ENCODE measurements around the gene ASTL. TPM values are rescaled to one million over a fixed set of nuclear protein-coding genes. Genes with fewer than 3 reads are reported as not detected.

The ASTL gene
- total and polyA plus RNA-seq, 9 of the 15 experiments (the other 6 are each of a cell fraction or from before 2014, with no cell fraction given), result not detected

DNA sequence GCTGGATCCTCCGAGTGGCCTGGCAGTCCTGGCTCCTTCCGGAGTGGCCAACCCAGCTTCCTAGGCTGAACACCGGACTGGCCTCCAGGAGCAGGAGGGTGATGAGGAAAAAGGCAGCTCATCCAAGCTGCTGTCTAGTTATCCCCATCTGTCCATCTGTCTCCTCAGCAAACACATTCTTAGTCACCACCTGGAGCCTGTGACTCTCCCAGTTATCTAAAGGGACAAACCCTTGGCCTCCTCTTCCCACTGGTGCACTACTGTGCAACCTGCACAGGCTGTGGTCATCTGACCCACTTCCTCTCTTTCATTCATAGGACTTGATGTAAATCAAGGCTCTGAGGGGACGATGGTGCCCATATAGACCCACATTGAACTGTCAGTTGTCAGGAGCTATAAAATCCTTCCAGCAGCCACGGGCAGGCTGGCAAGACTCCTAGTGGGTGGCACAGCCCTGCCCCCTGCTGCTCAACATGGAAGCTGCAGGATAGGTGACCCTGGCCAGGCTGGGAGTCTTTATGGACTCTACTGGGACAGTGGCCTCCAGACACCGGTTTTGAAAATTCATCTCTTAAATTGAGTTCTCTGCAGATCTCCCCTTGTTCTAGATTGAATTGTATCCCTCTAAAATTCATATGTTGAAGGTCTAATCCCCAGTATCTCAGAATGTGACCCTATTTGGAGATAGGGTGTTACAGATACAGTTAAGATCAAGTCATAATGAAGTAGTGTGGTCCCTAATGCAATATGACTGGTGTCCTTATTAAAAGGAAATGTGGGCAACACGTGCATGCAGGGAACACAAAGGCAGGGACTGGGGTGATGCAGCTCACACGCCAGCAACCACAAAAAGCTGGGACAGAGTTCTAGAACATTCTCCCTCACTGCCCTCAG, 36.2 kb upstream of the ASTL start (continued):
- no peak for TF ChIP-seq TAF9B (IDR thresholded peaks at IDR 0.05; ENCODE audit: partially characterized antibody)
- no peak for TF ChIP-seq IRF2 (CRISPR knock-in tag; IDR thresholded peaks at IDR 0.05)
- TF ChIP-seq NCOA4 (IDR thresholded peaks at IDR 0.05; ENCODE audit: partially characterized antibody), result no peak
- TF ChIP-seq TEAD1 (CRISPR knock-in tag; IDR thresholded peaks at IDR 0.05), result no peak
- no peak for TF ChIP-seq RUNX1 (IDR thresholded peaks at IDR 0.05; ENCODE audit: low read depth)
- TF ChIP-seq RFX5 (IDR thresholded peaks at IDR 0.05; ENCODE audit: low read depth, low read length), result no peak
- TF ChIP-seq KDM1A (IDR thresholded peaks at IDR 0.05), result no peak
- no peak for TF ChIP-seq ATF7 (IDR thresholded peaks at IDR 0.05)
- TF ChIP-seq CBFA2T2 (conservative IDR thresholded peaks at IDR 0.05), result peak; percentile 48
- TF ChIP-seq TOE1 (IDR thresholded peaks at IDR 0.05; ENCODE audit: borderline replicate concordance), result peak; percentile 33; the same call in 1 of the 2 replicates
- no peak for TF ChIP-seq TOE1 (CRISPR knock-in tag; IDR thresholded peaks at IDR 0.05; ENCODE audit: borderline replicate concordance, low read depth)
- TF ChIP-seq, protein P1, sequence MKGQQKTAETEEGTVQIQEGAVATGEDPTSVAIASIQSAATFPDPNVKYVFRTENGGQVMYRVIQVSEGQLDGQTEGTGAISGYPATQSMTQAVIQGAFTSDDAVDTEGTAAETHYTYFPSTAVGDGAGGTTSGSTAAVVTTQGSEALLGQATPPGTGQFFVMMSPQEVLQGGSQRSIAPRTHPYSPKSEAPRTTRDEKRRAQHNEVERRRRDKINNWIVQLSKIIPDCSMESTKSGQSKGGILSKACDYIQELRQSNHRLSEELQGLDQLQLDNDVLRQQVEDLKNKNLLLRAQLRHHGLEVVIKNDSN (CRISPR knock-in tag; IDR thresholded peaks at IDR 0.05), result no peak
- no peak for TF ChIP-seq PCBP2 (IDR thresholded peaks at IDR 0.05; ENCODE audit: low read depth, low read length, poor library complexity, severe bottlenecking)
- no peak for TF ChIP-seq CHAMP1 (IDR thresholded peaks at IDR 0.05)
- no peak for TF ChIP-seq HNRNPK (IDR thresholded peaks at IDR 0.05; ENCODE audit: low read depth, low read length, poor library complexity, severe bottlenecking)
- TF ChIP-seq, protein P2, sequence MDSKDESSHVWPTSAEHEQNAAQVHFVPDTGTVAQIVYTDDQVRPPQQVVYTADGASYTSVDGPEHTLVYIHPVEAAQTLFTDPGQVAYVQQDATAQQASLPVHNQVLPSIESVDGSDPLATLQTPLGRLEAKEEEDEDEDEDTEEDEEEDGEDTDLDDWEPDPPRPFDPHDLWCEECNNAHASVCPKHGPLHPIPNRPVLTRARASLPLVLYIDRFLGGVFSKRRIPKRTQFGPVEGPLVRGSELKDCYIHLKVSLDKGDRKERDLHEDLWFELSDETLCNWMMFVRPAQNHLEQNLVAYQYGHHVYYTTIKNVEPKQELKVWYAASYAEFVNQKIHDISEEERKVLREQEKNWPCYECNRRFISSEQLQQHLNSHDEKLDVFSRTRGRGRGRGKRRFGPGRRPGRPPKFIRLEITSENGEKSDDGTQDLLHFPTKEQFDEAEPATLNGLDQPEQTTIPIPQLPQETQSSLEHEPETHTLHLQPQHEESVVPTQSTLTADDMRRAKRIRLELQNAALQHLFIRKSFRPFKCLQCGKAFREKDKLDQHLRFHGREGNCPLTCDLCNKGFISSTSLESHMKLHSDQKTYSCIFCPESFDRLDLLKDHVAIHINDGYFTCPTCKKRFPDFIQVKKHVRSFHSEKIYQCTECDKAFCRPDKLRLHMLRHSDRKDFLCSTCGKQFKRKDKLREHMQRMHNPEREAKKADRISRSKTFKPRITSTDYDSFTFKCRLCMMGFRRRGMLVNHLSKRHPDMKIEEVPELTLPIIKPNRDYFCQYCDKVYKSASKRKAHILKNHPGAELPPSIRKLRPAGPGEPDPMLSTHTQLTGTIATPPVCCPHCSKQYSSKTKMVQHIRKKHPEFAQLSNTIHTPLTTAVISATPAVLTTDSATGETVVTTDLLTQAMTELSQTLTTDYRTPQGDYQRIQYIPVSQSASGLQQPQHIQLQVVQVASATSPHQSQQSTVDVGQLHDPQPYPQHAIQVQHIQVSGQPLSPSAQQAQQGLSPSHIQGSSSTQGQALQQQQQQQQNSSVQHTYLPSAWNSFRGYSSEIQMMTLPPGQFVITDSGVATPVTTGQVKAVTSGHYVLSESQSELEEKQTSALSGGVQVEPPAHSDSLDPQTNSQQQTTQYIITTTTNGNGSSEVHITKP (IDR thresholded peaks at IDR 0.05; ENCODE audit: partially characterized antibody), result no peak
- no peak for TF ChIP-seq BDP1 (IDR thresholded peaks at IDR 0.05; ENCODE audit: insufficient read depth, insufficient read length)
- no peak for TF ChIP-seq YBX1 (IDR thresholded peaks at IDR 0.05)
- TF ChIP-seq HOXB6 (CRISPR knock-in tag; IDR thresholded peaks at IDR 0.05; ENCODE audit: borderline replicate concordance), result no peak
- TF ChIP-seq, protein P3, sequence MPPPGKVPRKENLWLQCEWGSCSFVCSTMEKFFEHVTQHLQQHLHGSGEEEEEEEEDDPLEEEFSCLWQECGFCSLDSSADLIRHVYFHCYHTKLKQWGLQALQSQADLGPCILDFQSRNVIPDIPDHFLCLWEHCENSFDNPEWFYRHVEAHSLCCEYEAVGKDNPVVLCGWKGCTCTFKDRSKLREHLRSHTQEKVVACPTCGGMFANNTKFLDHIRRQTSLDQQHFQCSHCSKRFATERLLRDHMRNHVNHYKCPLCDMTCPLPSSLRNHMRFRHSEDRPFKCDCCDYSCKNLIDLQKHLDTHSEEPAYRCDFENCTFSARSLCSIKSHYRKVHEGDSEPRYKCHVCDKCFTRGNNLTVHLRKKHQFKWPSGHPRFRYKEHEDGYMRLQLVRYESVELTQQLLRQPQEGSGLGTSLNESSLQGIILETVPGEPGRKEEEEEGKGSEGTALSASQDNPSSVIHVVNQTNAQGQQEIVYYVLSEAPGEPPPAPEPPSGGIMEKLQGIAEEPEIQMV (tag; conservative IDR thresholded peaks at IDR 0.05; ENCODE audit: low read depth), result no peak
